H9 (cell line): ENCODE measurements around the gene FEN1. TPM values are rescaled to one million over a fixed set of nuclear protein-coding genes. Genes with fewer than 3 reads are reported as not detected.

Experiments used
- DNase-seq: peaks from one replicate; pipeline ENCODE4 v3.0.0-alpha.2; 2017
- H2AFZ ChIP-seq: one replicate; pipeline ENCODE4 v1.6.1; 2013; ENCODE audit warnings: mild to moderate bottlenecking, low read length, control low read depth, moderate library complexity
- H2AK5ac ChIP-seq: 2 replicates; pipeline ENCODE4 v1.6.1; 2013; ENCODE audit warnings: low read length, control low read depth, mixed read lengths; ENCODE audit not compliant: insufficient read length
- H2BK120ac ChIP-seq: one replicate; pipeline ENCODE4 v1.6.1; 2013; ENCODE audit warnings: low read depth, mild to moderate bottlenecking, low read length, control low read depth, inconsistent platforms; ENCODE audit not compliant: poor library complexity, severe bottlenecking
- H2BK12ac ChIP-seq: 2 replicates; pipeline ENCODE4 v1.6.1; 2013; ENCODE audit warnings: low read length, control low read depth, mixed read lengths, low read depth; ENCODE audit not compliant: insufficient read length
- H2BK15ac ChIP-seq: 2 replicates; pipeline ENCODE4 v1.6.1; 2013; ENCODE audit warnings: low read depth, low read length, control low read depth
- H2BK20ac ChIP-seq: one replicate; pipeline ENCODE4 v1.6.1; 2013; ENCODE audit warnings: low read depth, mild to moderate bottlenecking, low read length, control low read depth, inconsistent platforms; ENCODE audit not compliant: poor library complexity, severe bottlenecking
- H2BK5ac ChIP-seq: 2 replicates; pipeline ENCODE4 v1.6.1; 2013; ENCODE audit warnings: low read length, control low read depth, mixed read lengths; ENCODE audit not compliant: insufficient read length
- H3K14ac ChIP-seq: 2 replicates; pipeline ENCODE4 v1.6.1; 2013; ENCODE audit warnings: low read length, control low read depth; ENCODE audit not compliant: insufficient read depth
- H3K18ac ChIP-seq: 2 replicates; pipeline ENCODE4 v1.6.1; 2013; ENCODE audit warnings: low read depth, mild to moderate bottlenecking, mixed read lengths, low read length, control low read depth; ENCODE audit not compliant: insufficient read length
- H3K23ac ChIP-seq: 2 replicates; pipeline ENCODE4 v1.6.1; 2013; ENCODE audit warnings: low read length, control low read depth, mixed read lengths, low read depth; ENCODE audit not compliant: insufficient read length
- H3K23me2 ChIP-seq: 2 replicates; pipeline ENCODE4 v1.6.1; 2013; ENCODE audit warnings: low read depth, mild to moderate bottlenecking, mixed read lengths, low read length, control low read depth; ENCODE audit not compliant: insufficient read length, poor library complexity, severe bottlenecking
- H3K27ac ChIP-seq: 2 replicates; pipeline ENCODE4 v1.5.1; 2013; ENCODE audit warnings: low read length, control low read depth, mixed read lengths, low read depth; ENCODE audit not compliant: insufficient read length
- H3K27me3 ChIP-seq: 2 replicates; pipeline ENCODE4 v1.6.1; 2013; ENCODE audit warnings: low read length, control low read depth, inconsistent platforms; ENCODE audit not compliant: insufficient read depth
- H3K4ac ChIP-seq: 2 replicates; pipeline ENCODE4 v1.6.1; 2013; ENCODE audit warnings: low read depth, mild to moderate bottlenecking, control low read depth, inconsistent platforms, low read length, moderate library complexity
- H3K4me1 ChIP-seq: 2 replicates; pipeline ENCODE4 v1.6.1; 2013; ENCODE audit warnings: low read length, control low read depth, inconsistent platforms; ENCODE audit not compliant: insufficient read depth
- H3K4me2 ChIP-seq: 2 replicates; pipeline ENCODE4 v1.6.1; 2013; ENCODE audit warnings: low read length, control low read depth, mixed read lengths; ENCODE audit not compliant: insufficient read length, insufficient read depth
- H3K56ac ChIP-seq: 2 replicates; pipeline ENCODE4 v1.6.1; 2013; ENCODE audit warnings: low read depth, mild to moderate bottlenecking, mixed read lengths, low read length, control low read depth; ENCODE audit not compliant: insufficient read length
- H3K79me1 ChIP-seq: 2 replicates; pipeline ENCODE4 v1.6.1; 2013; ENCODE audit warnings: low read depth, mild to moderate bottlenecking, moderate library complexity, low read length, control low read depth, inconsistent platforms; ENCODE audit not compliant: insufficient read depth, poor library complexity, severe bottlenecking
- H3K79me2 ChIP-seq: 2 replicates; pipeline ENCODE4 v1.6.1; 2013; ENCODE audit warnings: low read length, control low read depth, inconsistent platforms; ENCODE audit not compliant: insufficient read depth
- H3K9ac ChIP-seq: 2 replicates; pipeline ENCODE4 v1.6.1; 2013; ENCODE audit warnings: low read length, control low read depth, mixed read lengths; ENCODE audit not compliant: insufficient read length; ENCODE audit errors: extremely low read depth
- H3K9me3 ChIP-seq: one replicate; pipeline ENCODE4 v1.6.1; 2013; ENCODE audit warnings: low read depth, low read length, inconsistent platforms; ENCODE audit not compliant: control insufficient read depth
- H3T11ph ChIP-seq: one replicate; pipeline ENCODE4 v1.6.1; 2013; ENCODE audit warnings: mild to moderate bottlenecking, low read length, control low read depth, inconsistent platforms
- H4K20me1 ChIP-seq: one replicate; pipeline ENCODE4 v1.6.1; 2013; ENCODE audit not compliant: control insufficient read depth, insufficient read length, insufficient read depth
- H4K5ac ChIP-seq: 2 replicates; pipeline ENCODE4 v1.6.1; 2013; ENCODE audit warnings: low read depth, mild to moderate bottlenecking, mixed read lengths, low read length, control low read depth; ENCODE audit not compliant: insufficient read length
- H4K8ac ChIP-seq: replicated peaks from 2 replicates; pipeline ENCODE4 v1.6.1; 2013; ENCODE audit warnings: low read length, control low read depth, mixed read lengths, low read depth; ENCODE audit not compliant: insufficient read length
- H4K91ac ChIP-seq: 2 replicates; pipeline ENCODE4 v1.6.1; 2013; ENCODE audit warnings: low read depth, mild to moderate bottlenecking, moderate library complexity, mixed read lengths, low read length, control low read depth; ENCODE audit not compliant: insufficient read length
- H3K27ac Mint-ChIP-seq, 3 experiments: 2 replicates in 2 of 3; 3 replicates in 1 of 3; pipeline ENCODE4 v1.8.0; 2020 to 2021; ENCODE audit warnings: mixed read lengths in 3 of 3, mild to moderate bottlenecking in 1 of 3, moderate library complexity in 1 of 3
- H3K27me3 Mint-ChIP-seq: 2 replicates; pipeline ENCODE4 v1.8.0; 2021; ENCODE audit warnings: low read depth, mild to moderate bottlenecking, moderate library complexity, mixed read lengths
- H3K36me3 Mint-ChIP-seq, 3 experiments: 2 replicates in 2 of 3; 3 replicates in 1 of 3; pipeline ENCODE4 v1.8.0; 2020 to 2021; ENCODE audit warnings: low read depth in 3 of 3, mixed read lengths in 3 of 3; ENCODE audit not compliant: insufficient read depth in 1 of 3
- H3K4me1 Mint-ChIP-seq, 2 experiments: 2 replicates each; pipeline ENCODE4 v1.8.0; 2020; ENCODE audit warnings: mixed read lengths in 2 of 2
- H3K4me3 Mint-ChIP-seq, 2 experiments: 2 replicates in 1 of 2; 3 replicates in 1 of 2; pipeline ENCODE4 v1.8.0; 2020 to 2021; ENCODE audit warnings: mild to moderate bottlenecking in 2 of 2, mixed read lengths in 2 of 2, moderate library complexity in 1 of 2
- H3K9me3 Mint-ChIP-seq, 2 experiments: 2 replicates in 1 of 2; 3 replicates in 1 of 2; pipeline ENCODE4 v1.8.0; 2020; ENCODE audit warnings: mild to moderate bottlenecking in 2 of 2, mixed read lengths in 2 of 2, moderate library complexity in 1 of 2
- CTCF ChIP-seq: fragments of 200-600 bp; sonication (generic); conservative IDR thresholded peaks from 3 replicates; pipeline ENCODE4 v1.8.0; 2021; ENCODE audit warnings: antibody characterized with exemption, mild to moderate bottlenecking
- WGBS: extraction: QIAGEN DNeasy Blood & Tissue Kit; methylation state at CpG from one replicate; pipeline ENCODE4 v1.1.7; 2013; ENCODE audit warnings: missing lambda C conversion rate, low lambda C conversion rate, mixed read lengths; ENCODE audit not compliant: insufficient read length; ENCODE audit errors: extremely low coverage; 5-methylcytosine and 5-hydroxymethylcytosine counted together
- total RNA-seq: library from RNA; stranded (reverse); gene quantifications from 2 replicates; pipeline ENCODE4 v1.2.1, GENCODE V29; 2021

The FEN1 gene
- total RNA-seq, 1 experiment from 2014 or later, result 114 TPM

GRCh38 chr11:61784506-61784805 lies 8.3 kb upstream of the FEN1 start:
- TF ChIP-seq CTCF, result no peak
- H2BK5ac ChIP-seq, result no peak overlapping the region
- H2BK15ac ChIP-seq, result no peak overlapping the region
- H4K8ac ChIP-seq, result no peak overlapping the region
- no peak overlapping the region for H3K9ac ChIP-seq
- H3K27ac ChIP-seq, result no peak overlapping the region
- H3K9me3 ChIP-seq, result no peaks in the 10 kb centered on the region
- no peak overlapping the region for H3T11ph ChIP-seq
- no CpG with 5 or more reads among the region's 7 CpGs for WGBS
- H2AFZ ChIP-seq, result no peak overlapping the region
- H3K79me2 ChIP-seq, result no peaks in the 10 kb centered on the region
- no peak overlapping the region for H2BK20ac ChIP-seq
- no peak overlapping the region for H3K56ac ChIP-seq
- no peak overlapping the region for H3K23ac ChIP-seq
- H3K27me3 ChIP-seq, result no peaks in the 10 kb centered on the region
- H4K5ac ChIP-seq, result no peak overlapping the region
- H3K4me1 Mint-ChIP-seq, result peaks cover 0 to 4% of the 10 kb centered on the region in 2 experiments; a peak in 1 of 4 replicates
- no peaks in the 10 kb centered on the region for H3K79me1 ChIP-seq
- no peaks in the 10 kb centered on the region for H3K27me3 Mint-ChIP-seq
- no peak overlapping the region for H2AK5ac ChIP-seq
- no peak overlapping the region for H2BK12ac ChIP-seq
- H4K20me1 ChIP-seq, result no peaks in the 10 kb centered on the region
- H3K36me3 Mint-ChIP-seq, result peaks cover 20 to 61% (median 60%) of the 10 kb centered on the region in 3 experiments
- no peak overlapping the region for H3K4ac ChIP-seq
- no peak overlapping the region for H4K91ac ChIP-seq
- no peak overlapping the region for H3K14ac ChIP-seq
- no peak overlapping the region for H2BK120ac ChIP-seq
- no peak overlapping the region for H3K18ac ChIP-seq
- H3K27ac Mint-ChIP-seq, result peak overlapping the region in 1 of 3 experiments; percentile 81; a peak in 1 of 7 replicates
- H3K4me3 Mint-ChIP-seq, result no peak overlapping the region
- H3K4me2 ChIP-seq, result no peak overlapping the region
- no peaks in the 10 kb centered on the region for H3K4me1 ChIP-seq
- no peaks in the 10 kb centered on the region for H3K9me3 Mint-ChIP-seq
- H3K23me2 ChIP-seq, result no peaks in the 10 kb centered on the region
- peak; percentile 27 for DNase-seq
